ENCODE results near the gene KAZN. TPM values are rescaled to one million over a fixed set of nuclear protein-coding genes. Genes with fewer than 3 reads are reported as not detected.

The KAZN gene
- total and polyA plus RNA-seq, 10 donors = 20.0 to 245 (median 144) TPM

DNA sequence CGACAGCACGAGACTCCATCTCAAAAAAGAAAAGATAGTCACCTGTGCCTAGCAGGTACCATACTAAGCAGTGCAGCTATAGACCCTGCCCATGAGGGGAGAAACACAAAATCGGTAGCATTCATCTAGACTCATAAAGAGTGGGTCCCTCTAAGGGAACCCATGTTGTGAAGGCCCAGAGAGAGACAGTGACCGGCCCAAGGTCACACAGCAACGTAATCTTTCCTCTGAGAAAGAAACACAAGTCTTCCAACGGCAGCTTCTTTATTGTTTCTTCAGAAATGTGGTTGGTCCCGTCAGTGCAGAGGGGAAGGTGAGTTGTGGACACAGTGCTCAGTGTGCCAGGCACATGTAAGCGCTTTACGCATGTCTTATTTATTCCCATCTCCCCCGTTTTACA, 356.4 kb downstream of the KAZN start:
- WGBS, 5 donors = 78 to 90% (median 85%) methylated on average over 10 of the region's 10 CpGs
- Histone ChIP-seq H3K9me3 (peaks cover 0 to 9% (median 5%) of the 10 kb centered on the region in 8 donors), H3K36me3 (peaks cover 0 to 28% (median 0%) of the 10 kb centered on the region in 6 donors), H3K4me3 (no peak overlapping the region), H3K27ac (peak overlapping the region in 4 of 8 donors; percentile 81 to 89 (median 85)), H3K27me3 (replicated peaks in 1 of 7) (no peaks in the 10 kb centered on the region), H3K4me1 (peaks cover 8 to 100% (median 56%) of the 10 kb centered on the region in 6 donors)
- TF ChIP-seq POLR2AphosphoS5 (IDR thresholded peaks at IDR 0.05) (no peak), POLR2A (IDR thresholded peaks at IDR 0.05) (no peak)
- TF ChIP-seq, protein P1, sequence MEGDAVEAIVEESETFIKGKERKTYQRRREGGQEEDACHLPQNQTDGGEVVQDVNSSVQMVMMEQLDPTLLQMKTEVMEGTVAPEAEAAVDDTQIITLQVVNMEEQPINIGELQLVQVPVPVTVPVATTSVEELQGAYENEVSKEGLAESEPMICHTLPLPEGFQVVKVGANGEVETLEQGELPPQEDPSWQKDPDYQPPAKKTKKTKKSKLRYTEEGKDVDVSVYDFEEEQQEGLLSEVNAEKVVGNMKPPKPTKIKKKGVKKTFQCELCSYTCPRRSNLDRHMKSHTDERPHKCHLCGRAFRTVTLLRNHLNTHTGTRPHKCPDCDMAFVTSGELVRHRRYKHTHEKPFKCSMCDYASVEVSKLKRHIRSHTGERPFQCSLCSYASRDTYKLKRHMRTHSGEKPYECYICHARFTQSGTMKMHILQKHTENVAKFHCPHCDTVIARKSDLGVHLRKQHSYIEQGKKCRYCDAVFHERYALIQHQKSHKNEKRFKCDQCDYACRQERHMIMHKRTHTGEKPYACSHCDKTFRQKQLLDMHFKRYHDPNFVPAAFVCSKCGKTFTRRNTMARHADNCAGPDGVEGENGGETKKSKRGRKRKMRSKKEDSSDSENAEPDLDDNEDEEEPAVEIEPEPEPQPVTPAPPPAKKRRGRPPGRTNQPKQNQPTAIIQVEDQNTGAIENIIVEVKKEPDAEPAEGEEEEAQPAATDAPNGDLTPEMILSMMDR (IDR thresholded peaks at IDR 0.05 in 8 of 11, conservative IDR thresholded peaks at IDR 0.05 in 3 of 11) = no peak
- intact Hi-C loops (cut with DNase I; ENCODE audit: low total_unique reads) = no loop called here
- DNase-seq = no peak

DNA sequence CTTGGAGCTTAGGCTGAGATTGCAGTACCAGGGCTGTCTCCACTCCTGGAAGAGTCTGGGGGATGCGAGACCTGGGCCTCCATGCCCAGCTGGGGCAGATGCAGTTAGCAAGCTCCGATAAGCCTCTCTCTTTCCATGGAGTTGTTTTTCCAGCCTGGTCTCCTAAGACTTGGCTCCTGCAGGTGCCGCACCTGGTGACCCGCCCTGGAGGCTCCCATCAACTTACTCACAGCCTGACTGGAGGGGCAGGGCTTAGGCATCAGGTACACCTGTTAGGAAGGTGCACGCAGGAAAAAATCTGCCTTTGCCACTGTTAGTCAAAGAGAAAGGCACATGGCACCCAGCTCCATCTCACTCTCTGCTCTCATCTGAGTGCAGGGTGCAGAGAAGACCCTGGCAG, 356.9 kb downstream of the KAZN start:
- WGBS, 5 donors = 86 to 97% (median 91%) methylated on average over 5 of the region's 5 CpGs
- TF ChIP-seq, protein P1 (IDR thresholded peaks at IDR 0.05 in 8 of 11, conservative IDR thresholded peaks at IDR 0.05 in 3 of 11) = no peak
- peak in 2 of 3 donors; percentile 4 to 5 for TF ChIP-seq POLR2AphosphoS5 (IDR thresholded peaks at IDR 0.05)
- intact Hi-C loops (cut with DNase I; ENCODE audit: low total_unique reads) = no loop called here
- Histone ChIP-seq H3K4me3 (no peak overlapping the region), H3K27me3 (replicated peaks in 1 of 7) (no peaks in the 10 kb centered on the region), H3K36me3 (peaks cover 0 to 28% (median 1%) of the 10 kb centered on the region in 6 donors), H3K4me1 (peaks cover 8 to 96% (median 54%) of the 10 kb centered on the region in 6 donors), H3K9me3 (peaks cover 0 to 9% (median 5%) of the 10 kb centered on the region in 8 donors), H3K27ac (peak overlapping the region in 5 of 8 donors; percentile 56 to 89 (median 84))
- no peak for DNase-seq

DNA sequence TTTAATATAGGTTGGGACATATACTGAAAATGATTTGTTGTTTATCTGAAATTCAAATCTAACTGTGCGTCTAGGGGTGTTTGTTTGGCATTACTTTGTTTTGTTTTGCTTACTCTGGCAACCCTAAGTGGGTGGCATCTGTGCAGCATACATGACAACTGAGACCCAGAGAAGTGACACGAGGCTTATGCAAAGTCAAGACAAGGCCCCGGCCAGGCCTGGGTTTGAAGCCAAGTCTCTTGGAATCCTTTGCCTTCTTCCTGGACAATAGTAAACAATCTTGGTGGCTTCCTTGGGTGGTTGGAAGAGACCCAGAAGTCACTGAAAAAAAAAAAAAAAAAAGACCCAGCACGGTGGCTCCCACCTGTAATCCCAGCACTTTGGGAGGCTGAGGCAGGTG, 357.5 kb downstream of the KAZN start:
- intact Hi-C loops (cut with DNase I; ENCODE audit: low total_unique reads) = no loop called here
- peak overlapping the region in 5 of 8 donors; percentile 56 to 89 (median 81) for H3K27ac ChIP-seq
- no peak overlapping the region for H3K4me3 ChIP-seq
- H3K9me3 ChIP-seq = peaks cover 0 to 9% (median 5%) of the 10 kb centered on the region in 8 donors
- no peak for DNase-seq
- H3K27me3 ChIP-seq (replicated peaks in 1 of 7) = no peaks in the 10 kb centered on the region
- WGBS, 5 donors = 41 to 74% (median 61%) methylated on average over 4 of the region's 4 CpGs
- H3K4me1 ChIP-seq = peaks cover 6 to 90% (median 52%) of the 10 kb centered on the region in 6 donors
- TF ChIP-seq POLR2A (IDR thresholded peaks at IDR 0.05) = no peak
- TF ChIP-seq, protein P1 (IDR thresholded peaks at IDR 0.05 in 8 of 11, conservative IDR thresholded peaks at IDR 0.05 in 3 of 11) = no peak
- no peak for TF ChIP-seq POLR2AphosphoS5 (IDR thresholded peaks at IDR 0.05)
- H3K36me3 ChIP-seq = peaks cover 0 to 34% (median 5%) of the 10 kb centered on the region in 6 donors

DNA sequence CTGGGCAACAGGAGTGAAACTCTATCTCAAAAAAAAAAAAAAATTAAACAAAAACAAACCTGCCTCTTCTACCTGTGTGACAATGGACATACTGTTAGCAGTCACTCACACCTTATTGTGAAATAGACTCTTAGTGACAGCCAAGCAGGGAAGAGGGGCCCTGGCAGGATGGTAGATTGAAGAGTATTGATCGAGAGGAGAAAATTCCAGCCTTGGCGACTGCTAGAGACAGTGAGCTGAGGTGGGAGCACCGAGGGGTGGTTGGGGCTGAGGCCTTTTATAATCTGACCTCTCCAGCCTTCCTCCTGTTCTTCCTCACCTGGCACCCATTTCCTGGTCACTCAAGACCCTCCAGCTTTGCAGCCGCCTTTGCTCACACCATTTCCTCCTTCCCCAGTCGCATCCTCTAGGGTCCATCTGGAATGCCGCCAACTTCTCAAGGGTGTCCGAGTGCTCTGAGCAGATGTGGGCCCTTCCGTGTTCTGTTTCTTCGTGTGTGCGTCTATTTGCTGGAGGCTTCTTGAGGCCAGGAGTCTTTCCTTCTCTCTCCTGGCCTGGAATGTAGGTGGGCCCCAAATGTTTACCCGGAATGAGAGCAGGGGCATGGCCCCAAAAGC, 358.2 kb downstream of the KAZN start:
- TF ChIP-seq POLR2AphosphoS5 (IDR thresholded peaks at IDR 0.05) = no peak
- no peak for TF ChIP-seq POLR2A (IDR thresholded peaks at IDR 0.05)
- TF ChIP-seq, protein P1 (IDR thresholded peaks at IDR 0.05 in 8 of 11, conservative IDR thresholded peaks at IDR 0.05 in 3 of 11) = no peak
- Histone ChIP-seq H3K27me3 (replicated peaks in 1 of 7) (no peaks in the 10 kb centered on the region), H3K27ac (peak overlapping the region in 7 of 8 donors; percentile 7 to 89 (median 79)), H3K9me3 (peaks cover 0 to 9% (median 5%) of the 10 kb centered on the region in 8 donors), H3K4me1 (peaks cover 6 to 85% (median 50%) of the 10 kb centered on the region in 6 donors), H3K4me3 (no peak overlapping the region), H3K36me3 (peaks cover 0 to 37% (median 12%) of the 10 kb centered on the region in 6 donors)
- no peak for DNase-seq
- 64 to 83% (median 71%) methylated on average over 11 of the region's 11 CpGs for WGBS, 5 donors
- intact Hi-C loops (cut with DNase I; ENCODE audit: low total_unique reads) = no loop called here
